IMR-90 (cell line): ENCODE measurements around the gene SPATA17. TPM values are rescaled to one million over a fixed set of nuclear protein-coding genes. Genes with fewer than 3 reads are reported as not detected.

Experiments used
- ATAC-seq: fragments of 200-7000 bp; cut with Tn5 transposase; 2 replicates; pipeline ENCODE4 v1.9.1; 2020; ENCODE audit warnings: low read depth, mild to moderate bottlenecking, moderate library complexity
- BruUV-seq: library from RNA; stranded (reverse); fragments of 400-500 nt; replicated peaks from 2 replicates; lab custom pipeline; 2021; lab: Mats Ljungman, UMichigan
- CTCF ChIA-PET: fragments of 300-600 bp; formaldehyde crosslinking; extraction: SDS; loops from one replicate; lab custom pipeline; 2021; ENCODE audit warnings: antibody characterized with exemption; lab: Yijun Ruan, JAX
- POLR2A ChIA-PET: fragments of 300-600 bp; sonication (Branson Sonifier 250); formaldehyde crosslinking; loops from one replicate; lab custom pipeline; 2022; ENCODE audit warnings: antibody characterized with exemption; ENCODE audit not compliant: unreplicated experiment; lab: Charles Lee
- DNase-seq: peaks from one replicate; pipeline ENCODE4 v3.0.0; 2013
- H2AFZ ChIP-seq: replicated peaks from 2 replicates; pipeline ENCODE3; 2013; ENCODE audit warnings: low read length, mild to moderate bottlenecking; ENCODE audit not compliant: poor library complexity
- H2AK5ac ChIP-seq: 2 replicates; pipeline ENCODE4 v1.6.1; 2013; ENCODE audit warnings: low read depth, low read length, inconsistent platforms
- H2AK9ac ChIP-seq: replicated peaks from 2 replicates; pipeline ENCODE3; 2013; ENCODE audit warnings: mild to moderate bottlenecking, low read depth, low read length, moderate library complexity; ENCODE audit not compliant: poor library complexity
- H2BK120ac ChIP-seq: 2 replicates; pipeline ENCODE4 v1.6.1; 2013; ENCODE audit warnings: low read depth, low read length, inconsistent platforms
- H2BK15ac ChIP-seq: 3 replicates; pipeline ENCODE4 v1.6.1; 2013; ENCODE audit warnings: low read depth, low read length, inconsistent platforms
- H2BK20ac ChIP-seq: 2 replicates; pipeline ENCODE4 v1.6.1; 2013; ENCODE audit warnings: low read depth, mild to moderate bottlenecking, inconsistent platforms, low read length, moderate library complexity
- H2BK5ac ChIP-seq: 2 replicates; pipeline ENCODE4 v1.6.1; 2013; ENCODE audit warnings: mild to moderate bottlenecking, low read depth, low read length, inconsistent platforms; ENCODE audit not compliant: poor library complexity, severe bottlenecking
- H3K14ac ChIP-seq: replicated peaks from 2 replicates; pipeline ENCODE4 v1.6.1; 2013; ENCODE audit warnings: low read depth, low read length, inconsistent platforms
- H3K18ac ChIP-seq: 2 replicates; pipeline ENCODE4 v1.6.1; 2013; ENCODE audit warnings: low read depth, low read length, control low read depth
- H3K23ac ChIP-seq: 2 replicates; pipeline ENCODE4 v1.6.1; 2013; ENCODE audit warnings: low read depth, low read length, inconsistent platforms
- H3K27ac ChIP-seq: 2 replicates; pipeline ENCODE4 v1.5.1; 2013; ENCODE audit warnings: mild to moderate bottlenecking, control low read depth, low read length; ENCODE audit not compliant: insufficient read depth
- H3K27me3 ChIP-seq: 2 replicates; pipeline ENCODE4 v1.6.1; 2013; ENCODE audit warnings: low read length; ENCODE audit not compliant: control insufficient read depth, insufficient read depth
- H3K36me3 ChIP-seq: 2 replicates; pipeline ENCODE4 v1.6.1; 2013; ENCODE audit warnings: low read length, mixed read lengths; ENCODE audit not compliant: control insufficient read depth, insufficient read depth
- H3K4ac ChIP-seq: 2 replicates; pipeline ENCODE4 v1.6.1; 2013; ENCODE audit warnings: low read depth, low read length, inconsistent platforms
- H3K4me1 ChIP-seq: 2 replicates; pipeline ENCODE4 v1.6.1; 2013; ENCODE audit warnings: low read length, mixed read lengths; ENCODE audit not compliant: control insufficient read depth, insufficient read depth
- H3K4me2 ChIP-seq: 2 replicates; pipeline ENCODE4 v1.6.1; 2013; ENCODE audit warnings: low read depth, mild to moderate bottlenecking, control low read depth, low read length, moderate library complexity
- H3K4me3 ChIP-seq: 2 replicates; pipeline ENCODE4 v1.5.1; 2013; ENCODE audit warnings: low read depth, mild to moderate bottlenecking, control low read depth, low read length, moderate library complexity; ENCODE audit not compliant: insufficient read depth
- H3K56ac ChIP-seq: 2 replicates; pipeline ENCODE4 v1.6.1; 2013; ENCODE audit warnings: low read length, inconsistent platforms; ENCODE audit not compliant: insufficient read depth; ENCODE audit errors: extremely low read depth
- H3K79me1 ChIP-seq, 2 experiments: 2 replicates each; pipeline ENCODE4 v1.6.1; 2013; ENCODE audit warnings: low read length in 2 of 2, inconsistent platforms in 1 of 2, low read depth in 1 of 2
- H3K9ac ChIP-seq: 2 replicates; pipeline ENCODE4 v1.6.1; 2013; ENCODE audit warnings: low read depth, low read length, control low read depth
- H3K9me1 ChIP-seq: 2 replicates; pipeline ENCODE4 v1.6.1; 2013; ENCODE audit warnings: low read length, inconsistent platforms; ENCODE audit not compliant: insufficient read depth
- H3K9me3 ChIP-seq: 2 replicates; pipeline ENCODE4 v1.6.1; 2013; ENCODE audit warnings: low read length; ENCODE audit not compliant: control insufficient read depth, insufficient read depth
- H4K20me1 ChIP-seq: 2 replicates; pipeline ENCODE4 v1.6.1; 2013; ENCODE audit warnings: low read length, inconsistent platforms; ENCODE audit not compliant: insufficient read depth
- H4K5ac ChIP-seq: 2 replicates; pipeline ENCODE4 v1.6.1; 2013; ENCODE audit warnings: mild to moderate bottlenecking, low read depth, low read length, control low read depth
- H4K8ac ChIP-seq, 2 experiments: 2 replicates each; pipeline ENCODE4 v1.6.1; 2013; ENCODE audit warnings: low read depth in 2 of 2, low read length in 2 of 2, control low read depth in 1 of 2, inconsistent platforms in 1 of 2
- H4K91ac ChIP-seq: 2 replicates; pipeline ENCODE4 v1.6.1; 2013; ENCODE audit warnings: low read depth, low read length, inconsistent platforms; ENCODE audit not compliant: insufficient read depth
- BHLHE40 ChIP-seq: fragments of 150-350 bp; IDR thresholded peaks from 2 replicates; pipeline ENCODE4 v1.6.1; 2016; ENCODE audit warnings: mild to moderate bottlenecking, low read depth, low read length
- CEBPB ChIP-seq: IDR thresholded peaks from 2 replicates; pipeline ENCODE4 v1.6.1; 2012; ENCODE audit warnings: low read depth, low read length, improper control_type of control experiment
- CHD1 ChIP-seq: IDR thresholded peaks from 2 replicates; pipeline ENCODE4 v1.6.1; 2012; ENCODE audit warnings: low read depth, low read length, improper control_type of control experiment
- FOS ChIP-seq: fragments of 150-350 bp; IDR thresholded peaks from 2 replicates; pipeline ENCODE4 v1.6.1; 2016; ENCODE audit warnings: low read depth, low read length
- MAZ ChIP-seq: IDR thresholded peaks from 2 replicates; pipeline ENCODE4 v1.6.1; 2012; ENCODE audit warnings: low read depth, mild to moderate bottlenecking, low read length, improper control_type of control experiment, moderate library complexity, borderline replicate concordance
- MXI1 ChIP-seq: IDR thresholded peaks from 2 replicates; pipeline ENCODE4 v1.6.1; 2012; ENCODE audit warnings: low read depth, mild to moderate bottlenecking, low read length, moderate library complexity, borderline replicate concordance
- NFE2L2 ChIP-seq: fragments of 150-350 bp; IDR thresholded peaks from 2 replicates; pipeline ENCODE4 v1.6.1; 2016; ENCODE audit warnings: low read depth, mild to moderate bottlenecking, low read length
- POLR2A ChIP-seq: IDR thresholded peaks from 2 replicates; pipeline ENCODE4 v1.6.1; 2012; ENCODE audit warnings: mild to moderate bottlenecking, low read depth, low read length
- RAD21 ChIP-seq: IDR thresholded peaks from 2 replicates; pipeline ENCODE4 v1.6.1; 2012; ENCODE audit warnings: low read length, improper control_type of control experiment
- RCOR1 ChIP-seq: IDR thresholded peaks from 2 replicates; pipeline ENCODE4 v1.6.1; 2012; ENCODE audit warnings: mild to moderate bottlenecking, low read length, improper control_type of control experiment; ENCODE audit not compliant: insufficient replicate concordance
- RFX5 ChIP-seq: IDR thresholded peaks from 2 replicates; pipeline ENCODE4 v1.8.0; 2012; ENCODE audit warnings: low read depth, mild to moderate bottlenecking, low read length, moderate library complexity
- SMC3 ChIP-seq: fragments of 150-350 bp; IDR thresholded peaks from 2 replicates; pipeline ENCODE4 v1.6.1; 2016; ENCODE audit warnings: low read depth, mild to moderate bottlenecking, antibody characterized with exemption, low read length, moderate library complexity
- WGBS, 2 experiments: methylation state at CpG; one replicate each; pipeline versions ENCODE4 v1.1.5 to v1.1.7; 2013; ENCODE audit warnings: missing lambda C conversion rate in 2 of 2; ENCODE audit not compliant: insufficient read length in 1 of 2; ENCODE audit errors: extremely low coverage in 2 of 2; 5-methylcytosine and 5-hydroxymethylcytosine counted together
- dilution Hi-C: fragments of 300-500 bp; cut with HindIII; formaldehyde crosslinking; loops from one replicate; pipeline ENCODE4 v1.14.3; 2018; ENCODE audit warnings: low sequenced_read_pairs; ENCODE audit not compliant: unreplicated experiment
- in situ Hi-C: fragments of 300-500 bp; cut with MboI; formaldehyde crosslinking; loops from 3 replicates; pipeline ENCODE4 v1.14.3; 2019; ENCODE audit warnings: low sequenced_read_pairs, inconsistent platforms, mixed read lengths
- intact Hi-C: fragments of 100-400 bp; cut with micrococcal nuclease; formaldehyde crosslinking; loops from 2 replicates; pipeline ENCODE4 v1.10.0; 2022
- polyA plus RNA-seq, 3 experiments: library from polyadenylated mRNA; depleted of rRNA; stranded (reverse); fragments of >200 nt; gene quantifications; 2 replicates each; pipeline ENCODE4 v1.2.3, GENCODE V29; 2012; ENCODE audit warnings: low replicate concordance in 1 of 3
- total RNA-seq: library from RNA; depleted of rRNA; stranded (reverse); fragments of >200 nt; gene quantifications from 2 replicates; pipeline ENCODE4 v1.2.3, GENCODE V29; 2012
- TF ChIP-seq, protein P1 (sequence below): conservative IDR thresholded peaks from 2 replicates; pipeline ENCODE4 v1.5.1; 2012; ENCODE audit warnings: mild to moderate bottlenecking, low read depth, low read length, improper control_type of control experiment
- TF ChIP-seq, protein P2 (sequence below): fragments of 150-350 bp; IDR thresholded peaks from 2 replicates; pipeline ENCODE4 v1.6.1; 2016; ENCODE audit warnings: low read depth, mild to moderate bottlenecking, low read length, moderate library complexity, borderline replicate concordance

The SPATA17 gene
- total and polyA plus RNA-seq, 2 of the 4 experiments (the other 2 are of a cell fraction), result 0.03 to 0.18 TPM

DNA sequence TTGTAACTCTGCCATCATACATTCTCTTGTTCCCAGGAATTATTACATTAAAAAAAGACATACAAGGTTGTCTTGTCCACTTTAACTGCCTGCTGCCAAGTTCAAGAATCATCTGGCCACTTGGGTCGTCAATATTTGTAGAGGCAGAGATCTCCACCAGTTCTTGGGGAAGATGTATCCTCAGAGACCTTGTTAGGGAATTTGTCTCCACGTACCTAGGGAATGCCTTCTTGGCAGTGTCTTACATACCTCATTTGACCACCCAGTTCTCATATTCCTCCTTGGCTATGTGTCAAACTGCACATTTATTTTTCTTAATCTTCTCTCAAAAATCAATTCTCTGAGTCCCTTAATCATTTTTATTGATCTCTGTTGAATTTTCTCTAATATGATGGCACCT lies 266.0 kb downstream of the SPATA17 start:
- no peak overlapping the region for H2AFZ ChIP-seq
- WGBS, 2 experiments, result no CpG with 5 or more reads among the region's 2 CpGs
- no peak for ATAC-seq
- no peak overlapping the region for H3K4me2 ChIP-seq
- no peak overlapping the region for H3K4ac ChIP-seq
- H3K23ac ChIP-seq, result no peak overlapping the region
- no peak for TF ChIP-seq CEBPB
- TF ChIP-seq CHD1, result no peak
- no peak for TF ChIP-seq SMC3
- TF ChIP-seq BHLHE40, result no peak
- no peak for TF ChIP-seq FOS
- TF ChIP-seq POLR2A, result no peak
- TF ChIP-seq MXI1, result no peak
- TF ChIP-seq, protein P1, sequence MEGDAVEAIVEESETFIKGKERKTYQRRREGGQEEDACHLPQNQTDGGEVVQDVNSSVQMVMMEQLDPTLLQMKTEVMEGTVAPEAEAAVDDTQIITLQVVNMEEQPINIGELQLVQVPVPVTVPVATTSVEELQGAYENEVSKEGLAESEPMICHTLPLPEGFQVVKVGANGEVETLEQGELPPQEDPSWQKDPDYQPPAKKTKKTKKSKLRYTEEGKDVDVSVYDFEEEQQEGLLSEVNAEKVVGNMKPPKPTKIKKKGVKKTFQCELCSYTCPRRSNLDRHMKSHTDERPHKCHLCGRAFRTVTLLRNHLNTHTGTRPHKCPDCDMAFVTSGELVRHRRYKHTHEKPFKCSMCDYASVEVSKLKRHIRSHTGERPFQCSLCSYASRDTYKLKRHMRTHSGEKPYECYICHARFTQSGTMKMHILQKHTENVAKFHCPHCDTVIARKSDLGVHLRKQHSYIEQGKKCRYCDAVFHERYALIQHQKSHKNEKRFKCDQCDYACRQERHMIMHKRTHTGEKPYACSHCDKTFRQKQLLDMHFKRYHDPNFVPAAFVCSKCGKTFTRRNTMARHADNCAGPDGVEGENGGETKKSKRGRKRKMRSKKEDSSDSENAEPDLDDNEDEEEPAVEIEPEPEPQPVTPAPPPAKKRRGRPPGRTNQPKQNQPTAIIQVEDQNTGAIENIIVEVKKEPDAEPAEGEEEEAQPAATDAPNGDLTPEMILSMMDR, result no peak
- TF ChIP-seq MAZ, result no peak
- no peak for TF ChIP-seq RCOR1
- no peak for TF ChIP-seq RAD21
- no peak for TF ChIP-seq RFX5
- TF ChIP-seq NFE2L2, result no peak
- TF ChIP-seq, protein P2, sequence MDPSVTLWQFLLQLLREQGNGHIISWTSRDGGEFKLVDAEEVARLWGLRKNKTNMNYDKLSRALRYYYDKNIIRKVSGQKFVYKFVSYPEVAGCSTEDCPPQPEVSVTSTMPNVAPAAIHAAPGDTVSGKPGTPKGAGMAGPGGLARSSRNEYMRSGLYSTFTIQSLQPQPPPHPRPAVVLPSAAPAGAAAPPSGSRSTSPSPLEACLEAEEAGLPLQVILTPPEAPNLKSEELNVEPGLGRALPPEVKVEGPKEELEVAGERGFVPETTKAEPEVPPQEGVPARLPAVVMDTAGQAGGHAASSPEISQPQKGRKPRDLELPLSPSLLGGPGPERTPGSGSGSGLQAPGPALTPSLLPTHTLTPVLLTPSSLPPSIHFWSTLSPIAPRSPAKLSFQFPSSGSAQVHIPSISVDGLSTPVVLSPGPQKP, result no peak
- no peak overlapping the region for H3K18ac ChIP-seq
- no peak overlapping the region for H2AK5ac ChIP-seq
- dilution Hi-C loops (no loop called here), intact Hi-C loops (no loop called here), in situ Hi-C loops (no loop called here)
- no peaks in the 10 kb centered on the region for H3K9me3 ChIP-seq
- BruUV-seq, result no TSS peak
- no peak overlapping the region for H2BK120ac ChIP-seq
- H2BK20ac ChIP-seq, result no peak overlapping the region
- no peak overlapping the region for H2BK5ac ChIP-seq
- no peaks in the 10 kb centered on the region for H3K4me1 ChIP-seq
- no peak overlapping the region for H4K5ac ChIP-seq
- H3K27me3 ChIP-seq, result no peaks in the 10 kb centered on the region
- H4K8ac ChIP-seq, result no peak overlapping the region
- H3K27ac ChIP-seq, result no peak overlapping the region
- no peak overlapping the region for H3K9ac ChIP-seq
- H2AK9ac ChIP-seq, result no peak overlapping the region
- ChIA-PET POLR2A (no interaction called here), CTCF (no interaction called here)
- no peaks in the 10 kb centered on the region for H3K79me1 ChIP-seq
- no peak overlapping the region for H2BK15ac ChIP-seq
- H3K14ac ChIP-seq, result no peak overlapping the region
- no peak overlapping the region for H3K56ac ChIP-seq
- H3K36me3 ChIP-seq, result no peaks in the 10 kb centered on the region
- H3K9me1 ChIP-seq, result no peaks in the 10 kb centered on the region
- no peaks in the 10 kb centered on the region for H4K20me1 ChIP-seq
- no peak for DNase-seq
- no peak overlapping the region for H3K4me3 ChIP-seq
- H4K91ac ChIP-seq, result no peak overlapping the region
